Measurements from ENCODE around the gene HOOK1. TPM values are rescaled to one million over a fixed set of nuclear protein-coding genes. Genes with fewer than 3 reads are reported as not detected.

The HOOK1 gene
- total RNA-seq, 2 experiments from 2014 or later = 12.9 to 13.3 TPM

- H3K4me1 Mint-ChIP-seq (ENCODE audit: low read depth) = no peaks in the 10 kb centered on the region
- ChIA-PET CTCF (interaction anchor here (7.0 kb wide), 1 partner anchor 70 kb away, joined by 69 read pairs; no protein-coding TSS in a partner anchor), POLR2A (no interaction called here)
- H3K36me3 Mint-ChIP-seq = peaks cover 23% of the 10 kb centered on the region
- DNase-seq = no peak
- no peak overlapping the region for H3K4me3 Mint-ChIP-seq
- no peaks in the 10 kb centered on the region for H3K27me3 Mint-ChIP-seq
- no peak overlapping the region for H3K27ac Mint-ChIP-seq
- peaks cover 13% of the 10 kb centered on the region for H3K9me3 Mint-ChIP-seq
- intact Hi-C loops (cut with micrococcal nuclease) = no loop called here
These were observed 62.4 kb downstream of the HOOK1 start for GRCh38 chr1:59877108-59877682.

GRCh38 chr1:59878370-59878769 lies 63.6 kb downstream of the HOOK1 start:
- intact Hi-C loops (cut with micrococcal nuclease) = no loop called here
- Mint-ChIP-seq H3K9me3 (peaks cover 13% of the 10 kb centered on the region), H3K4me3 (no peak overlapping the region), H3K4me1 (ENCODE audit: low read depth) (no peaks in the 10 kb centered on the region), H3K27me3 (no peaks in the 10 kb centered on the region), H3K27ac (no peak overlapping the region), H3K36me3 (peaks cover 18% of the 10 kb centered on the region)
- POLR2A ChIA-PET = no interaction called here
- no peak for DNase-seq
- CTCF ChIA-PET = interaction anchor here (1.1 to 7.0 kb wide), 4 partner anchors 40 to 73 kb away, joined by 3 to 69 read pairs (median 3); no protein-coding TSS in a partner anchor

- H3K4me1 Mint-ChIP-seq (ENCODE audit: low read depth) = no peaks in the 10 kb centered on the region
- DNase-seq = peak; percentile 49
- CTCF ChIA-PET = interaction anchor here (7.0 kb wide), 1 partner anchor 67 kb away, joined by 69 read pairs; no protein-coding TSS in a partner anchor
- peaks cover 13% of the 10 kb centered on the region for H3K9me3 Mint-ChIP-seq
- H3K27me3 Mint-ChIP-seq = no peaks in the 10 kb centered on the region
- POLR2A ChIA-PET = no interaction called here
- no peak overlapping the region for H3K4me3 Mint-ChIP-seq
- no peak overlapping the region for H3K27ac Mint-ChIP-seq
- H3K36me3 Mint-ChIP-seq = peaks cover 15% of the 10 kb centered on the region
- intact Hi-C loops (cut with micrococcal nuclease) = loop anchor here (1.0 kb wide), 1 partner anchor 68 kb away; no protein-coding TSS in a partner anchor
These were observed 64.8 kb downstream of the HOOK1 start for GRCh38 chr1:59879574-59879973.

DNA sequence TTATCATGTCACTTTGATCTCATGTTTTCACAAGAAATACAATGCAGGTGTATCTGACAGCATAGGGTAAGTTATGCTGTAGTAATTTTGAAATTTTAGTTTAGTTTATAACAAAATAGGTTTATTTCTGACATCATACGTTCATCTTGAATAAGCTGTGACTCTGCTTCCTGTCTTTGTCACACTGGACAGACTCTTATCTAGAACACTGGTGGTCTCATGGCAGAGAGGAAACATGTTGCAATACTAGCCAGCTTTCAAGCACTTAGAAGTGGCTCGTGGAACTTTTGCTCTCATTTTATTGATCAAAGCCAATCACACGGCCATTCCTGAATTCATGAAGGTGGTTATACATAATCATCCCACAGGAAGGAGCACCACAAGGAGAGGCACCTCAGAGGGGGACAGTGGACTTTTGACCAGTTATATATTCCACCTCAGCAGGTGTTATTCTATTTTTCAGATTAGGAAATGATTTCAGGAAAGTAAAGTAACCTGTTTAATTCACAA lies 65.3 kb downstream of the HOOK1 start:
- CTCF ChIA-PET = interaction anchor here (7.0 kb wide), 1 partner anchor 67 kb away, joined by 69 read pairs; no protein-coding TSS in a partner anchor
- POLR2A ChIA-PET = no interaction called here
- H3K9me3 Mint-ChIP-seq = peaks cover 13% of the 10 kb centered on the region

GRCh38 chr1:59880735-59881134 lies 66.0 kb downstream of the HOOK1 start:
- CTCF ChIA-PET = interaction anchor here (7.0 kb wide), 1 partner anchor 66 kb away, joined by 69 read pairs; no protein-coding TSS in a partner anchor
- Mint-ChIP-seq H3K27ac (no peak overlapping the region), H3K27me3 (no peaks in the 10 kb centered on the region), H3K4me1 (ENCODE audit: low read depth) (no peaks in the 10 kb centered on the region), H3K4me3 (no peak overlapping the region), H3K36me3 (peaks cover 10% of the 10 kb centered on the region), H3K9me3 (peaks cover 13% of the 10 kb centered on the region)
- POLR2A ChIA-PET = no interaction called here
- intact Hi-C loops (cut with micrococcal nuclease) = no loop called here
- DNase-seq = no peak

More for the DNA sequence above, 65.3 kb downstream of the HOOK1 start:
- Mint-ChIP-seq H3K27ac (no peak overlapping the region), H3K36me3 (peaks cover 11% of the 10 kb centered on the region), H3K4me1 (ENCODE audit: low read depth) (no peaks in the 10 kb centered on the region), H3K27me3 (no peaks in the 10 kb centered on the region), H3K4me3 (no peak overlapping the region)
- intact Hi-C loops (cut with micrococcal nuclease) = loop anchor here (1.0 kb wide), 1 partner anchor 67 kb away; no protein-coding TSS in a partner anchor
- no peak for DNase-seq

DNA sequence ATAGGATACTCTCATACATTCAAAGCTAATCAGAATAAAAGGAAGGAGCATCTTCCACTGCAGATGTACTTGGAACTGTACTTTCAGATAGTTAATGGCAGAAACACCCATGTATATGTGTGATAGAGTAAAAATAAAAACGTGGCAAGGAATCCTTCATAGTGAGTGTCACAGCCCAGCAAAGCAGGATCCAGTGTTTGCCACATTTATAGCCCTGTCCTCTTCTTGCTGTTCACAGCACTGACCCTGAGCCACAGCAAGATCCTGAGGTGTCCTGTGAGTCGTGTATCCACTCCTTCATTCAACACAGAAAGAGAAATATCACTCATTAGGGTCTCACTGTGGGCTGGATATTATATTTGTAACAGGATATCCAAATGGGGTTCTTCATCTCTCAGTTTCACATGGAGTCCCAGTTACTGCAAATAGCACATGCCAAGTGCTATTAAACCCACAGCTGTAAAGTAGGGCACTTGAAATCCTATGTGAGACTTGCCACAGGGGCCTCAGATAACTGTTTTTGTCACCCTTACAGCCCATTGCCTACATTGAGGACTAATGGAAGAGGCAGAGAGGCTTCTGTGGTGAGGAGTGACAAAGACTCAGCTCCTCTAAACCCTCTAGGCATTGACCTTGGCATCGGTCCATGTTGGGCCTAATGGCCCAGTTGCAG lies 70.5 kb downstream of the HOOK1 start:
- H3K27ac Mint-ChIP-seq = no peak overlapping the region
- H3K9me3 Mint-ChIP-seq = peaks cover 16% of the 10 kb centered on the region
- CTCF ChIA-PET = interaction anchor here (2.2 kb wide), 1 partner anchor 62 kb away, joined by 7 read pairs; no protein-coding TSS in a partner anchor

GRCh38 chr1:59892841-59893811 lies 78.4 kb downstream of the HOOK1 start:
- intact Hi-C loops (cut with micrococcal nuclease) = no loop called here
- no peak for DNase-seq
- CTCF ChIA-PET = interaction anchor here (0.6 to 1.3 kb wide), 3 partner anchors 10 to 1126 kb away, joined by 3 read pairs; no protein-coding TSS in a partner anchor
- Mint-ChIP-seq H3K4me3 (no peak overlapping the region), H3K27me3 (peaks cover 1% of the 10 kb centered on the region), H3K27ac (no peak overlapping the region), H3K4me1 (ENCODE audit: low read depth) (peaks cover 9% of the 10 kb centered on the region), H3K9me3 (peaks cover 18% of the 10 kb centered on the region), H3K36me3 (no peaks in the 10 kb centered on the region)
- POLR2A ChIA-PET = no interaction called here

More for the DNA sequence above, 70.5 kb downstream of the HOOK1 start:
- Mint-ChIP-seq H3K4me3 (no peak overlapping the region), H3K4me1 (ENCODE audit: low read depth) (no peaks in the 10 kb centered on the region), H3K27me3 (peaks cover 4% of the 10 kb centered on the region), H3K36me3 (no peaks in the 10 kb centered on the region)
- intact Hi-C loops (cut with micrococcal nuclease) = no loop called here
- DNase-seq = no peak
- POLR2A ChIA-PET = no interaction called here

GRCh38 chr1:59897165-59897564 lies 82.4 kb downstream of the HOOK1 start:
- ChIA-PET POLR2A (no interaction called here), CTCF (no interaction called here)
- DNase-seq = no peak
- Mint-ChIP-seq H3K36me3 (no peaks in the 10 kb centered on the region), H3K27ac (no peak overlapping the region), H3K4me3 (no peak overlapping the region), H3K4me1 (ENCODE audit: low read depth) (peaks cover 9% of the 10 kb centered on the region), H3K9me3 (no peaks in the 10 kb centered on the region), H3K27me3 (no peaks in the 10 kb centered on the region)
- intact Hi-C loops (cut with micrococcal nuclease) = no loop called here

GRCh38 chr1:59898927-59899326 lies 84.2 kb downstream of the HOOK1 start:
- Mint-ChIP-seq H3K4me1 (ENCODE audit: low read depth) (no peaks in the 10 kb centered on the region), H3K27ac (no peak overlapping the region), H3K27me3 (peaks cover 5% of the 10 kb centered on the region), H3K9me3 (no peaks in the 10 kb centered on the region), H3K4me3 (no peak overlapping the region), H3K36me3 (no peaks in the 10 kb centered on the region)
- CTCF ChIA-PET = no interaction called here
- intact Hi-C loops (cut with micrococcal nuclease) = no loop called here
- DNase-seq = no peak
- POLR2A ChIA-PET = no interaction called here

GRCh38 chr1:59900640-59901039 lies 85.9 kb downstream of the HOOK1 start:
- ChIA-PET POLR2A (no interaction called here), CTCF (interaction anchor here (1.3 to 4.4 kb wide), 2 partner anchors 47 to 49 kb away, joined by 4 to 26 read pairs; no protein-coding TSS in a partner anchor)
- H3K27me3 Mint-ChIP-seq = peaks cover 5% of the 10 kb centered on the region
- H3K4me3 Mint-ChIP-seq = no peak overlapping the region
- DNase-seq = no peak
- intact Hi-C loops (cut with micrococcal nuclease) = no loop called here
- H3K36me3 Mint-ChIP-seq = no peaks in the 10 kb centered on the region
- no peaks in the 10 kb centered on the region for H3K9me3 Mint-ChIP-seq
- no peaks in the 10 kb centered on the region for H3K4me1 Mint-ChIP-seq (ENCODE audit: low read depth)
- no peak overlapping the region for H3K27ac Mint-ChIP-seq

DNA sequence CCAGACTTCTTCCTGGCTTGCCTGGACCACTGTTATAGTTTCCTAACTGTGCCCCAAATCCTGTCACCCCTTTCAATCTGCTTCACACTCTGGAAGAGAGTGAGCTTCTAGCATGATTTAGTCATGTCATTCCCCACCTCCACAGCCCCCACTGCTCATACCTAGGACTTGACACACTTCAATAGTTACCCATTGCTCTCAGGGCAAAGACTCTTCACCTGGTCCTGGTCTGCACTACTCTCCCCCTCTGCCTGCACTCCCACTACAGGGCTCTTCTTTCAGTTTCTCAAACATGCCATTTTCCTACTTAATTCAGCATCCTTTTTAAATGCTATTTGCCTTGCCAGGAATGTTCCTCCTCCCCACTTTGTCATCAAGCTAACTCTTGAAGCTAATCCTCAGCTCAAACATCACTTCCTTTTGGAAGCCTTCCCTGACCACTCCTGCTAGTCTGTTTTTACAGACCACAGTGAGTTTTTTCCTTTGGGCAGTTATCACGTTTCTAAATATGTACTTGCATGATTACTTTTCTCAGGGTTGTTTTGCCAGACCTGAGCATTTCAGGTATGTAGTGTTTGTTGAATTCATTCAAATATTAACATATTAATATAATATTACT lies 87.1 kb downstream of the HOOK1 start:
- ChIA-PET CTCF (interaction anchor here (0.6 to 4.4 kb wide), 3 partner anchors 46 to 1696 kb away, joined by 3 to 26 read pairs (median 4); no protein-coding TSS in a partner anchor), POLR2A (no interaction called here)
- intact Hi-C loops (cut with micrococcal nuclease) = no loop called here

More for the DNA sequence above, 87.1 kb downstream of the HOOK1 start:
- Mint-ChIP-seq H3K4me1 (ENCODE audit: low read depth) (no peaks in the 10 kb centered on the region), H3K27ac (no peak overlapping the region), H3K4me3 (no peak overlapping the region), H3K9me3 (no peaks in the 10 kb centered on the region), H3K36me3 (no peaks in the 10 kb centered on the region), H3K27me3 (peaks cover 5% of the 10 kb centered on the region)
- no peak for DNase-seq
